Measurements from ENCODE around the gene VPS37C.
A peak's percentile ranks its signal among the peaks of the same experiment; 100 is the strongest.
"Not testable (repeated sequence)": the region's sequence is repeated elsewhere in the genome, so short reads cannot be mapped to it uniquely, and the experiment has no call there.

The VPS37C gene

DNA sequence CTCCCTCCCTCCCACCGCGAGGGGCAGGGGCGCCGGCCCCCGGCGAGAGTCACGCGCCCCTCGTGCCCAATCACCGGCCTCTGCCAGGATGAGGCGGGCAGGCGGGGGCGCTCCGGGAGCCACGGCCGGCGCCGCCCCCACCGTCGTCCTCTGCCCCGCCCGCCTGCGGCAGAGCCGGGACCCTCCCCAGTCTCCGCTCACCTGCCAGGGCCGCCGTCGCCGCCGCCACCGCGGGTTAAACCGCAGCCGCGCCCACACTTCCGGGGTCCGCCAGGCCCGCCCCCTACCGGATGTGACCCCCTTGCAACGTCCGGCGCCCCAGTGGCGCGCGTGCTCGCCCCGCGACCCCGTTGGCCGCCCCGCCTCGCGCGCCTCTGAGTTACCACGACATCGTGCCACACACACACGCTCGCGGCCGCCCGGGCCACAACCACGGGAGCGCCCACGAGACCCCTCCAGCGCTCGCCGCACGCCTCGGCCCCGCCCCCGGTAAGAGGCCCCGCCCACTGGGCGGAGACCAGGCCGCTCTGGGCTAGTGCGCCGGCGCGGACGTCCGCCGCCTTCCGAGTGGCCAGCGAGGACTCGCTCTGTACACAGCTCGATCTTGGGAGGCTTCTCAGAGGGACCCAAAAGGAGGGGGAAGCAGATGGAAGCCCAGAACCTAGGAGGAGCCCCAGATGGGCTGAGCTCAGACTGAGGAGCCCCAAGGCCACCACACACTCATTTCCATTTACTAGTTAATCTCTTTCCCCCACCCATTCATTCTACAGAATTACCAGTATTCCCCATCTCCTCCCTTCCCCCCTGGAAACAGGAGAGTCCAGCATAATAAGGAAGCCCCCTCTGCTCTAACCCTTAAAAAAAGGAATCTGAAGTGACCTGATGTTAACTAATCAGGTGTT is at the start of gene VPS37C:
Gene VPS37C (minus strand): TSS at position 237 of the 902 bp plus-strand sequence. CDS start 22,597 bp downstream, outside the sequence.
- peak; percentile 84 for DNase-seq

DNA sequence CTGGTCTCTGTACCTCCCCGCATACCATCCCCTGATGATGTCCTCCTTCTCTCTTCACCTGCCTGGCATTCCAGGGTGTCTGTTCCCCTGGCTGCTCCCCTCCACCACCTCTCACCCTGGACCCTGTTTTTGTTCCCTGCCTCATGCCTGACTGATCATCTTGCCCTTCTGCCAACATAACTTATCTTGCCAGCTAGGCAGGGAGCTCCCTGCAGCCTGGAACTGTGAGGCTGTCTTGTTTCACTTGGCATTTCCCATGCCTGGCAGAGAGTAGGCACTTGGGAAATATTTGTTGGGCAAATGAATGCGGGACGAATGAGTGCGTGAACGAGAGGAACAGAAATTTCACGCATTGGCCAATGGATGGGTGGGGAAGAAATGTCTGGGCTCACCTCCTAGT is 49.4 kb upstream of the VPS37C start:
- DNase-seq: not testable (repeated sequence)

- not testable (repeated sequence) for DNase-seq
Observed at GRCh38 chr11:61207636-61208310, 46.5 kb upstream of the VPS37C start.

GRCh38 chr11:61204502-61205059 is 43.4 kb upstream of the VPS37C start:
- not testable (repeated sequence) for DNase-seq

GRCh38 chr11:61203873-61204272 is 42.6 kb upstream of the VPS37C start:
- not testable (repeated sequence) for DNase-seq

- not testable (repeated sequence) for DNase-seq
Observed at GRCh38 chr11:61202950-61203746, 41.9 kb upstream of the VPS37C start, which contains the start of gene PGA3. PGA3 (plus strand) TSS chr11:61203515; CDS start chr11:61203565, 50 bp downstream.

DNA sequence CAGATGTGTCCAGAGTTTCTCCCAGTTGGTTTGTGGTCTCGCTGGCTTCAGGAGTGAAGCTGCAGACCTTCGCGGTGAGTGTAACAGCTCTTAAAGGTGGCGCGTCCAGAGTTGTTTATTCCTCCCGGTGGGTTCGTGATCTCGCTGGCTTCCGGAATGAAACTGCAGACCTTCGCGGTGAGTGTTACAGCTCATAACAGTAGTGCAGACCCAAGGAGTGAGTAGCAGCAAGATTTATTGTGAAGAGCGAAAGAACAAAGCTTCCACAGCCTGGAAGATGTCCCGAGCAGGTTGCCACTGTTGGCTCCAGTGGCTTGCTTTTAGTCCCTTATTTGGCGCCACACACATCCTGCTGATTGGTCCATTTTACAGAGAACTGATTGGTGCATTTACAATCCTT is 40.2 kb upstream of the VPS37C start:
- DNase-seq: no peak

DNA sequence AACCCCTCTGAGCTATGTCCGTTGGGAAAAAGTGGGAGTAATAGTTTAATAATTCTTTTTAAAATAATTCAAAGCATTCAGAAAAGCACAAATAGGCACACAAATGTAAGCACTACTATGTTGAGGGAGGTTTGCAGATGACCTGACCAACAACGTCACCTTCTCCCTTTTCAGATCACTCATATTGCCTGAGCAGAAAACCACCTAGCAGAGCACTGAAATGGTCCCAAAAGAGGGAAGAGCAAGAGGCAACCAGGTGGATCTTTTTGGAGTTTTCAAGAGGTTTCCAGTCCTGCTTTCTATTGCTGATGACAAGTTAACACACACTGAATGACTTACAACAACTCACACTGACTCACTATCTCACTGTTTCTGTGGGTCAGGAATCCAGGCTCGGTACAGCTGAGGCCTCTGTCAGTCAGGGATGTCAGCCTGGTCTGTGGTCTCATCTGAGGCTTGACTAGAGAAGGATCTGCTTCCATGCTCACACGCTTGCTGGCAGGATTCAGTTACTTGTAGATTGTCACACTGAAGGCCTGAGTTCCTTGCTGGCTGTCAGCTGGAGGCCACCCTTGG is 37.8 kb upstream of the VPS37C start:
- no peak for DNase-seq

- DNase-seq: no peak
Observed at GRCh38 chr11:61198361-61198760, 37.1 kb upstream of the VPS37C start.

- DNase-seq: no peak
Observed at GRCh38 chr11:61195719-61196118, 34.5 kb upstream of the VPS37C start.

DNA sequence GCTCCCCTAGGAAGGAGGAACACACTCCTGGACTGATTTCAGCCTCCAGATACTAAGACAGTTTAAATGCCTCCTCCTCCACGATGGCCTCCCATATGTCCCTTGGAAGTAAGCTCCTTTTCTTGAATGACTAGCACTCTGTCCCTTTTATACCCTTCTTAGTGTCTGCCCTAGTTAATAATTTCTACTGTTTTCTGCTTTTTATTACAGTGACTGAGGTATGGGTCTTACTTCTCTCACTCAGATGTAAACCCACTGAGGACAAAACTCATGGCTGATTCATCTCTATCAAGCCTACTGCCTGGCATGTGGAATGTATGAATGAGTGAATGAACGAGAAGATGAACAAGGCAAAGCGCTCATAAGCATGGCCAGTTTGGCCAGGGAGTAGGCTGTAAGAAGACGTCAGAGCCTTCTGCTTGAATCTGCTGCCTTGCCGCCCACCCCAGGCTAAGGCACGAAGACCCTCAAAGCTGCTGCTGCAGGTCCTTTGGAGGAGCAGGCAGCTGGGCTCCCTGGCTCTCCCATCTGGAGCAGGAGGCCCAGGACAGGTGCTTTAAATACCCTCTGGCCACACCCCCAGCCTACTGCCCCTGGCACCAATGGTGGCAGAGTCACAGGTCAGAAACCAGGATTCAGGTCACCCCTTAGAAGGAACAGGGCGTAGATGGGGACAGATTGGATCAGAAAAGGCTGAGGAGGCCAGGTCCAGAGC is 33.9 kb upstream of the VPS37C start:
- no peak for DNase-seq

GRCh38 chr11:61194169-61194671 is 33.0 kb upstream of the VPS37C start:
- DNase-seq: no peak

GRCh38 chr11:61193596-61193995 is 32.4 kb upstream of the VPS37C start:
- peak; percentile 19 for DNase-seq

DNA sequence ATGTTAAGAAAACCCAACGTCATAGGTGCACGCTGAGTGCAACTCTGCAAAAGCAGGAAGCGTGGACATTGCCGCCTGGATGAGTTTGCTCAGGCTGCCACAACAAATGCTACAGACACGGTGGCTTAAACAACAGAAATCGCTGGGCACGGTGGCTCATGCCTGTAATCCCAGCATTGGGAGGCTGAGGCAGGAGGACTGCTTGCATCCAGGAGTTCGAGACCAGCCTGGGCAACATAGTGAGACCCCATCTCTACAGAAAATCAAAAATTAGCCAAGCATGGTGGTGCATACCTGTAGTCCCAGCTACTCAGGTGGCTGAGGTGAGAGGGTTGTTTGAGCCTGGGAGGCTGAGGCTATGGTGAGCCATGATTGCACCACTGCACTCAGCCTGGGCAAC is 28.7 kb upstream of the VPS37C start:
- no peak for DNase-seq

- peak; percentile 74 for DNase-seq
Observed at GRCh38 chr11:61187505-61188130, 26.4 kb upstream of the VPS37C start.

- DNase-seq: no peak
Observed at GRCh38 chr11:61186504-61186903, 25.3 kb upstream of the VPS37C start.

GRCh38 chr11:61183645-61184044 is 22.4 kb upstream of the VPS37C start:
- DNase-seq: no peak

- DNase-seq: no peak
Observed at GRCh38 chr11:61181489-61181888, 20.3 kb upstream of the VPS37C start.

GRCh38 chr11:61180205-61180604 is 19.0 kb upstream of the VPS37C start:
- DNase-seq: not testable (repeated sequence)

GRCh38 chr11:61176446-61176845 is 15.2 kb upstream of the VPS37C start:
- no peak for DNase-seq

DNA sequence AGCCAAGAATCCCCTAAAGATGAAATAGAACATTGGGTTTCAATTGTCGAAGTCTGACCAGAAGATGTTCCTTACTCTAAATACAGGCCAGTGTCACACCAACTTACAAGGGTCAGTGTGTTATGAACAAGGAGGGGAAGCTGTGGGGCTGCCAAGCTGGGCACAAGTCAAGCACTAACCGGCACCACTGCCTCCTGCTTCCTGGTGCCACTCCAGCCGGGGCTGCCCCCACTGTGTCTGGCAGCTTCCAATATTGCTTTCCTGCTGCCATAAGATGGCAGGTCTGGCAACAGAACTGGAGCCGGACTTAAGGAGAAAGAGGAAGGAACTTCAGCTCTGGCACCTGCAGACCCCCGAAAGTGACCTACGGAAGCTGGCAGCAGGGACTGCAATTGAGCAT is 13.7 kb upstream of the VPS37C start:
- no peak for DNase-seq
